Aorta (tissue), 5 donors: ENCODE results near the gene ADAM30. TPM values are rescaled to one million over a fixed set of nuclear protein-coding genes. Genes with fewer than 3 reads are reported as not detected.

Experiments
- ATAC-seq: fragments of 200-7000 bp; cut with Tn5 transposase; one replicate; pipeline ENCODE4 v1.9.1; 2022; ENCODE audit warnings: moderate library complexity; ENCODE audit not compliant: low FRiP score
- DNase-seq, 2 donors: peaks; one replicate each; pipeline ENCODE4 v3.0.0-alpha.2; 2020
- H3K27ac ChIP-seq, 2 donors: one replicate each; pipeline ENCODE4 v1.5.1; 2013; ENCODE audit warnings: low read length in 2 of 2, mild to moderate bottlenecking in 2 of 2, moderate library complexity in 2 of 2, control low read depth in 1 of 2, inconsistent platforms in 1 of 2, low read depth in 1 of 2
- H3K27me3 ChIP-seq, 2 donors: one replicate each; pipeline ENCODE4 v1.6.1; 2013; ENCODE audit warnings: control low read depth in 1 of 2, low read length in 1 of 2, mild to moderate bottlenecking in 1 of 2, moderate library complexity in 1 of 2; ENCODE audit not compliant: insufficient read depth in 2 of 2, control insufficient read depth in 1 of 2
- H3K36me3 ChIP-seq, 2 donors: one replicate each; pipeline ENCODE4 v1.6.1; 2013; ENCODE audit warnings: control low read depth in 1 of 2, low read length in 1 of 2, mild to moderate bottlenecking in 1 of 2; ENCODE audit not compliant: insufficient read depth in 2 of 2, control insufficient read depth in 1 of 2
- H3K4me1 ChIP-seq, 2 donors: one replicate each; pipeline ENCODE4 v1.6.1; 2013; ENCODE audit warnings: low read length in 2 of 2, control low read depth in 1 of 2, mild to moderate bottlenecking in 1 of 2, moderate library complexity in 1 of 2; ENCODE audit not compliant: insufficient read depth in 2 of 2, control insufficient read depth in 1 of 2
- H3K4me3 ChIP-seq, 2 donors: one replicate each; pipeline ENCODE4 v1.5.1; 2013; ENCODE audit warnings: low read length in 2 of 2, control low read depth in 1 of 2, mild to moderate bottlenecking in 1 of 2
- H3K9me3 ChIP-seq: one replicate; pipeline ENCODE4 v1.6.1; 2013; ENCODE audit warnings: mild to moderate bottlenecking, low read length; ENCODE audit not compliant: control insufficient read depth
- WGBS, 2 donors: extraction: QIAGEN DNeasy Blood & Tissue Kit; methylation state at CpG; one replicate each; pipeline ENCODE4 v1.1.7; 2013; 5-methylcytosine and 5-hydroxymethylcytosine counted together
- intact Hi-C, 2 donors: fragments of 100-400 bp; cut with DNase I; formaldehyde crosslinking; loops; one replicate each; pipeline versions ENCODE4 v1.14.2 to v1.15.0; 2022
- polyA plus RNA-seq, 2 donors: library from polyadenylated mRNA; stranded (reverse); fragments of 200-250 nt; gene quantifications; one replicate each; pipeline ENCODE4 v1.2.3, GENCODE V29; 2013
- total RNA-seq, 2 donors: library from RNA; stranded (reverse); fragmentation: NEBNext Ultra II Directional; extraction: Animal tissue kit (Norgen Biotek cat#: 25700); gene quantifications; one replicate each; pipeline ENCODE4 v1.2.1, GENCODE V29; 2021
- donor health status: healthy with polysubstance abuse.
- donor health status: Bipolar disorder and iron deficiency.
- donor health status: DM: no; HTN: no; CAD: no.
- donor health status: DM: no; HTN: no; CAD: no.
- donor health status: DM: yes; HTN: yes; CAD: no.

The ADAM30 gene
- total and polyA plus RNA-seq, 4 donors = not detected

- WGBS, 2 donors = 57 to 63% methylated on average over 11 of the region's 11 CpGs
- Histone ChIP-seq H3K9me3 (peaks cover 4% of the 10 kb centered on the region), H3K4me3 (no peak overlapping the region), H3K36me3 (no peaks in the 10 kb centered on the region), H3K27me3 (peaks cover 0 to 1% of the 10 kb centered on the region in 2 donors), H3K27ac (no peak overlapping the region), H3K4me1 (peaks cover 0 to 10% of the 10 kb centered on the region in 2 donors)
- ATAC-seq = no peak
- intact Hi-C loops = no loop called here
- DNase-seq = peak in 1 of 2 donors; percentile 55
Measured at GRCh38 chr1:119885903-119886783, 10.2 kb downstream of the ADAM30 start.

- H3K4me3 ChIP-seq = no peak overlapping the region
- peaks cover 0 to 10% of the 10 kb centered on the region in 2 donors for H3K4me1 ChIP-seq
- ATAC-seq (no peak), DNase-seq (no peak)
- H3K27me3 ChIP-seq = peaks cover 0 to 1% of the 10 kb centered on the region in 2 donors
- no peak overlapping the region for H3K27ac ChIP-seq
- no peaks in the 10 kb centered on the region for H3K36me3 ChIP-seq
- peaks cover 4% of the 10 kb centered on the region for H3K9me3 ChIP-seq
- 3 to 4% methylated on average over 2 of the region's 2 CpGs for WGBS, 2 donors
- intact Hi-C loops = no loop called here
Measured at GRCh38 chr1:119884711-119885110, 11.6 kb downstream of the ADAM30 start.

GRCh38 chr1:119883826-119884225 lies 12.5 kb downstream of the ADAM30 start:
- no peak overlapping the region for H3K4me3 ChIP-seq
- peaks cover 0 to 10% of the 10 kb centered on the region in 2 donors for H3K4me1 ChIP-seq
- no peak for ATAC-seq
- H3K36me3 ChIP-seq = no peaks in the 10 kb centered on the region
- DNase-seq = no peak
- 92% methylated on average over 3 of the region's 3 CpGs for WGBS, 2 donors
- H3K27ac ChIP-seq = no peak overlapping the region
- H3K27me3 ChIP-seq = peaks cover 0 to 1% of the 10 kb centered on the region in 2 donors
- intact Hi-C loops = no loop called here
- peaks cover 4% of the 10 kb centered on the region for H3K9me3 ChIP-seq

GRCh38 chr1:119882132-119883049 lies 13.9 kb downstream of the ADAM30 start:
- Histone ChIP-seq H3K36me3 (no peaks in the 10 kb centered on the region), H3K27ac (no peak overlapping the region), H3K9me3 (no peaks in the 10 kb centered on the region), H3K4me3 (no peak overlapping the region), H3K4me1 (peaks cover 0 to 10% of the 10 kb centered on the region in 2 donors), H3K27me3 (no peaks in the 10 kb centered on the region)
- no peak for DNase-seq
- intact Hi-C loops = no loop called here
- peak; percentile 44 for ATAC-seq
- WGBS, 2 donors = 75 to 77% methylated on average over 5 of the region's 5 CpGs

- peaks cover 0 to 3% of the 10 kb centered on the region in 2 donors for H3K4me1 ChIP-seq
- intact Hi-C loops = no loop called here
- WGBS, 2 donors = 82 to 84% methylated on average over 12 of the region's 12 CpGs
- no peaks in the 10 kb centered on the region for H3K36me3 ChIP-seq
- no peak overlapping the region for H3K4me3 ChIP-seq
- no peak overlapping the region for H3K27ac ChIP-seq
- H3K27me3 ChIP-seq = no peaks in the 10 kb centered on the region
- no peak for ATAC-seq
- no peak for DNase-seq
- no peaks in the 10 kb centered on the region for H3K9me3 ChIP-seq
Measured at GRCh38 chr1:119879510-119880434, 16.5 kb downstream of the ADAM30 start.

- no peak for ATAC-seq
- Histone ChIP-seq H3K9me3 (no peaks in the 10 kb centered on the region), H3K4me1 (no peaks in the 10 kb centered on the region), H3K27me3 (no peaks in the 10 kb centered on the region), H3K4me3 (no peak overlapping the region), H3K27ac (no peak overlapping the region), H3K36me3 (no peaks in the 10 kb centered on the region)
- no peak for DNase-seq
- intact Hi-C loops = no loop called here
Measured at GRCh38 chr1:119878171-119878570, 18.1 kb downstream of the ADAM30 start.

- intact Hi-C loops = no loop called here
- Histone ChIP-seq H3K4me1 (no peaks in the 10 kb centered on the region), H3K9me3 (no peaks in the 10 kb centered on the region), H3K36me3 (no peaks in the 10 kb centered on the region), H3K27me3 (no peaks in the 10 kb centered on the region), H3K4me3 (no peak overlapping the region), H3K27ac (no peak overlapping the region)
- DNase-seq (no peak), ATAC-seq (no peak)
- WGBS, 2 donors = 73 to 75% methylated on average over 2 of the region's 2 CpGs
Measured at GRCh38 chr1:119874186-119874585, 22.1 kb downstream of the ADAM30 start.
